K562 (cell line): ENCODE results near the gene MAN1B1. TPM values are rescaled to one million over a fixed set of nuclear protein-coding genes. Genes with fewer than 3 reads are reported as not detected.

Experiments
- BCLAF1 ChIP-seq, 2 experiments: fragments of 450-650 bp in 1 of 2; IDR thresholded peaks; 2 replicates each; pipeline ENCODE4 v1.6.1; 2011 to 2017; ENCODE audit warnings: low read depth in 2 of 2, antibody characterized with exemption in 1 of 2, borderline replicate concordance in 1 of 2, low read length in 1 of 2, mild to moderate bottlenecking in 1 of 2, mixed read lengths in 1 of 2; ENCODE audit not compliant: control insufficient read depth in 1 of 2
- BHLHE40 ChIP-seq: IDR thresholded peaks from 2 replicates; pipeline ENCODE4 v1.6.1; 2011; ENCODE audit warnings: low read length, improper control_type of control experiment
- CBFA2T2 ChIP-seq: fragments of 450-650 bp; conservative IDR thresholded peaks from 2 replicates; pipeline ENCODE4 v1.6.1; 2017; ENCODE audit warnings: mild to moderate bottlenecking
- CC2D1A ChIP-seq: fragments of 450-650 bp; IDR thresholded peaks from 2 replicates; pipeline ENCODE4 v1.6.1; 2017; ENCODE audit warnings: mild to moderate bottlenecking
- CREB5 ChIP-seq: fragments of 250-450 bp; sonication (Bioruptor Pico); IDR thresholded peaks from 2 replicates; pipeline ENCODE4 v1.5.0; 2020; ENCODE audit warnings: mild to moderate bottlenecking
- E2F4 ChIP-seq: sonication (generic); formaldehyde crosslinking; IDR thresholded peaks from 2 replicates; pipeline ENCODE4 v1.8.0; 2022; ENCODE audit warnings: mild to moderate bottlenecking, low read depth, missing genetic modification reagents
- ESRRB ChIP-seq: fragments of 250-450 bp; sonication (Bioruptor Pico); IDR thresholded peaks from 2 replicates; pipeline ENCODE4 v1.5.0; 2020; ENCODE audit warnings: mild to moderate bottlenecking, moderate library complexity, borderline replicate concordance
- FOXJ2 ChIP-seq: fragments of 200-800 bp; sonication (Bioruptor generic); IDR thresholded peaks from 2 replicates; pipeline ENCODE4 v1.6.1; 2016; ENCODE audit warnings: missing genetic modification characterization, missing compliant biosample characterization
- HDAC1 ChIP-seq, 2 experiments: fragments of 450-650 bp; IDR thresholded peaks; 2 replicates each; pipeline ENCODE4 v1.6.1; 2016 to 2017; ENCODE audit warnings: inconsistent platforms in 1 of 2, mild to moderate bottlenecking in 1 of 2, moderate library complexity in 1 of 2
- HMGN3 ChIP-seq: IDR thresholded peaks from 2 replicates; pipeline ENCODE4 v1.6.1; 2011; ENCODE audit warnings: borderline replicate concordance, low read depth, mild to moderate bottlenecking, mixed read lengths, low read length; ENCODE audit not compliant: insufficient read length; ENCODE audit errors: extremely low read depth
- MAFG ChIP-seq: fragments of 450-650 bp; conservative IDR thresholded peaks from 2 replicates; pipeline ENCODE4 v1.6.1; 2016; ENCODE audit warnings: missing genetic modification characterization, missing compliant biosample characterization
- MCM3 ChIP-seq: fragments of 450-650 bp; IDR thresholded peaks from 2 replicates; pipeline ENCODE4 v1.6.1; 2016
- MCM5 ChIP-seq: fragments of 450-650 bp; IDR thresholded peaks from 2 replicates; pipeline ENCODE4 v1.6.1; 2016; ENCODE audit warnings: low read depth
- MTA3 ChIP-seq: fragments of 450-650 bp; formaldehyde crosslinking; IDR thresholded peaks from 2 replicates; pipeline ENCODE4 v1.6.1; 2017; ENCODE audit warnings: mild to moderate bottlenecking, borderline replicate concordance
- PTTG1 ChIP-seq: fragments of 450-650 bp; IDR thresholded peaks from 2 replicates; pipeline ENCODE4 v1.6.1; 2016; ENCODE audit warnings: low read depth, mild to moderate bottlenecking, missing genetic modification characterization, missing compliant biosample characterization
- RAD21 ChIP-seq, 2 experiments: fragments of 250-450 bp in 1 of 2; fragments of 450-650 bp in 1 of 2; sonication (Bioruptor Pico) in 1 of 2; formaldehyde crosslinking in 1 of 2; IDR thresholded peaks in 1 of 2; conservative IDR thresholded peaks in 1 of 2; 2 replicates each; pipeline versions ENCODE4 v1.4.0 to v1.8.0; 2020 to 2022; ENCODE audit warnings: mild to moderate bottlenecking in 2 of 2, moderate library complexity in 1 of 2
- RBFOX2 ChIP-seq: fragments of 200-400 bp; formaldehyde crosslinking; IDR thresholded peaks from 2 replicates; pipeline ENCODE4 v1.6.1; 2017; ENCODE audit warnings: low read depth, mild to moderate bottlenecking, low read length, moderate library complexity
- RBM14 ChIP-seq: fragments of 200-400 bp; formaldehyde crosslinking; IDR thresholded peaks from 2 replicates; pipeline ENCODE4 v1.6.1; 2018; ENCODE audit warnings: low read depth, mild to moderate bottlenecking, low read length, moderate library complexity, borderline replicate concordance; ENCODE audit not compliant: insufficient read depth
- RCOR1 ChIP-seq, 2 experiments: IDR thresholded peaks; 2 replicates each; pipeline ENCODE4 v1.6.1; 2012; ENCODE audit warnings: low read depth in 2 of 2, low read length in 2 of 2, borderline replicate concordance in 1 of 2, improper control_type of control experiment in 1 of 2
- SAFB ChIP-seq: fragments of 200-400 bp; formaldehyde crosslinking; IDR thresholded peaks from 2 replicates; pipeline ENCODE4 v1.6.1; 2017; ENCODE audit warnings: low read depth, low read length, borderline replicate concordance
- SPI1 ChIP-seq: IDR thresholded peaks from 2 replicates; pipeline ENCODE4 v1.6.1; 2011; ENCODE audit warnings: low read depth, low read length, control low read depth, borderline replicate concordance
- STAT5A ChIP-seq: IDR thresholded peaks from 2 replicates; pipeline ENCODE4 v1.6.1; 2012; ENCODE audit warnings: low read length, inconsistent platforms, borderline replicate concordance
- ZNF583 ChIP-seq: fragments of 250-450 bp; sonication (Bioruptor Pico); IDR thresholded peaks from 2 replicates; pipeline ENCODE4 v1.4.0; 2020
- ZNF695 ChIP-seq: fragments of 450-650 bp; formaldehyde crosslinking; IDR thresholded peaks from 2 replicates; pipeline ENCODE4 v1.4.0; 2020; ENCODE audit warnings: mild to moderate bottlenecking, moderate library complexity
- polyA plus RNA-seq, 8 experiments: library from polyadenylated mRNA; depleted of rRNA in 4 of 8; stranded (reverse) in 5 of 8; unstranded in 3 of 8; fragments of >200 nt; fragmentation: Nextera tagmentation in 2 of 8; fragmentation: Illumina TruSeq in 1 of 8; extraction: Ambion mirVana in 2 of 8; extraction: Trizol in 1 of 8; gene quantifications; 2 replicates each; pipeline versions ENCODE4 v1.2.1 to v1.2.3, GENCODE V29; 2011 to 2014; ENCODE audit warnings: inconsistent platforms in 1 of 8, missing spikeins in 1 of 8
- total RNA-seq, 7 experiments: library from RNA; depleted of rRNA in 6 of 7; stranded (reverse); fragments of >200 nt in 6 of 7; fragmentation: Illumina TruSeq in 2 of 7; extraction: Trizol in 2 of 7; gene quantifications; 2 replicates each; pipeline versions ENCODE4 v1.2.1 to v1.2.3, GENCODE V29; 2011 to 2021; ENCODE audit warnings: low replicate concordance in 1 of 7

MAN1B1 gene
- total and polyA plus RNA-seq, 9 of the 15 experiments (the other 6 are each of a cell fraction or from before 2014, with no cell fraction given): 0.55 to 36.6 (median 27.3) TPM

GRCh38 chr9:137083394-137084004, 3.3 kb upstream of the MAN1B1 start (continued):
- TF ChIP-seq MTA3 (peak; percentile 36; the same call in 1 of the 2 replicates), STAT5A (no peak), RBM14 (no peak), RAD21 (CRISPR knock-in tag; conservative IDR thresholded peaks at IDR 0.05 in 1 of 2, IDR thresholded peaks at IDR 0.05 in 1 of 2) (no peak), CBFA2T2 (no peak), BHLHE40 (no peak), ZNF695 (CRISPR knock-in tag) (no peak), SPI1 (no peak), MAFG (no peak), HDAC1 (IDR thresholded peaks at IDR 0.05) (peak in 1 of 2 experiments; percentile 30; a peak in 1 of 4 replicates), HMGN3 (no peak), BCLAF1 (IDR thresholded peaks at IDR 0.05; ENCODE audit: borderline replicate concordance in 1 of 2, control insufficient read depth in 1 of 2, low read depth in 2 of 2, low read length in 1 of 2) (no peak), E2F4 (CRISPR knock-in tag) (no peak), ZNF583 (no peak), SAFB (no peak), RBFOX2 (peak; percentile 45; the same call in 1 of the 2 replicates), ESRRB (CRISPR knock-in tag) (no peak), CREB5 (no peak), CC2D1A (no peak), MCM3 (no peak), PTTG1 (tag) (no peak), RCOR1 (IDR thresholded peaks at IDR 0.05; ENCODE audit: borderline replicate concordance in 1 of 2, low read depth in 2 of 2, low read length in 2 of 2) (peak in 1 of 2 experiments; percentile 49; a peak in 2 of 4 replicates), MCM5 (no peak), FOXJ2 (tag) (no peak)
